HUES6 (cell line): ENCODE data around the gene SLC16A6.
"Not testable (repeated sequence)": the region's sequence is repeated elsewhere in the genome, so short reads cannot be mapped to it uniquely, and the experiment has no call there.

Source experiments
- H3K27ac ChIP-seq: 2 replicates; pipeline ENCODE4 v1.7.0; 2013; ENCODE audit warnings: low read depth, mild to moderate bottlenecking, low read length, inconsistent platforms
- H3K27me3 ChIP-seq: 2 replicates; pipeline ENCODE4 v1.6.1; 2013; ENCODE audit warnings: low read length; ENCODE audit not compliant: control insufficient read depth, insufficient read depth
- H3K36me3 ChIP-seq: 2 replicates; pipeline ENCODE4 v1.6.1; 2013; ENCODE audit warnings: low read length; ENCODE audit not compliant: control insufficient read depth, insufficient read depth
- H3K4me1 ChIP-seq: 2 replicates; pipeline ENCODE4 v1.6.1; 2013; ENCODE audit warnings: low read length; ENCODE audit not compliant: control insufficient read depth, insufficient read depth
- H3K4me3 ChIP-seq: 2 replicates; pipeline ENCODE4 v1.5.1; 2013; ENCODE audit warnings: low read depth, low read length
- H3K9ac ChIP-seq: one replicate; pipeline ENCODE4 v1.6.1; 2013; ENCODE audit warnings: mild to moderate bottlenecking, low read length
- H3K9me3 ChIP-seq: 2 replicates; pipeline ENCODE4 v1.6.1; 2013; ENCODE audit warnings: low read depth, low read length; ENCODE audit not compliant: control insufficient read depth, insufficient read depth

Gene SLC16A6

DNA sequence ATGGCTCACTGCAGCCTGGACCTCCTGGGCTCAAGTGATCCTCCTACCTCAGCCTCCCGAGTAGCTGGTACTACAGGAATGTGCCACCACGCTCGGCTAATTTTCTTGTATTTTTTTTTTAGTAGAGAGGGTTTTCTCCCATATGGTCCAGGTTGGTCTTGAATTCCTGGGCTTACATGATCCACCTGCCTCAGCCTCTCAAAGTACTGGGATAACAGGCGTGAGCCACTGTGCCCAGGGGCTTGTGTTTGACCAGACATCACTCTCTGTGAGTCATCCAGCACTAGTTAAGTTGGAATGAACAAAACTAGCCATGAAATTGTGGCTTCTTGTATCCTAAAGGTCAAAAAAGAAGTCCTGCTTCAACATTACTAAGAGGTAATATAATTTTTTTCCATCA lies 59.8 kb downstream of the SLC16A6 start:
- not testable (repeated sequence) for H3K4me3 ChIP-seq, H3K9ac ChIP-seq, H3K27me3 ChIP-seq, H3K9me3 ChIP-seq, H3K27ac ChIP-seq, H3K4me1 ChIP-seq, H3K36me3 ChIP-seq

DNA sequence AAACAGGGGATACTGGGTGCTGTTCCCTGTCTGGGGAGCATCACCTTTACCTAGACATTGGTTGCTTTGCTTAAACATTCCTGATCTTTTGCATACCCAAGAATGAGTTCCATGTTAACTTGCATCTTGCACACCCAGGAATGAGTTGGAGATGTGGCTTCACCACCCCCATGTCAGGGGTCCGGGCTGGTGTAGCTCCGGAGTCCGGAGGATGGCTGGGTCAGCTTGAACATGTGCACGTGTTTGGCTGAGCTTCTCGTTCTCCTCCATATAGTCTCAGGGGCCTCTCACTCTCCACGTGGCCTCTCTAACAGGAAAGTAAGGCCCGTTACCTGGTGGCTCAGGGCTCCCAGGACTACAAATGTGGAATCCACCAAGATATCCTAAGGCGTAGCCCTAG lies 61.3 kb downstream of the SLC16A6 start:
- Histone ChIP-seq H3K9ac (no peak overlapping the region), H3K9me3 (no peaks in the 10 kb centered on the region), H3K36me3 (no peaks in the 10 kb centered on the region; the same call in 1 of the 2 replicates), H3K4me1 (no peaks in the 10 kb centered on the region), H3K27ac (0 out of 2 replicates have a peak overlapping the region, but pooled peaks have one; percentile 2), H3K27me3 (no peaks in the 10 kb centered on the region), H3K4me3 (no peak overlapping the region)

- Histone ChIP-seq H3K27ac (0 out of 2 replicates have a peak overlapping the region, but pooled peaks have one; percentile 2), H3K9me3 (no peaks in the 10 kb centered on the region), H3K4me1 (no peaks in the 10 kb centered on the region), H3K27me3 (no peaks in the 10 kb centered on the region), H3K4me3 (no peak overlapping the region), H3K9ac (no peak overlapping the region), H3K36me3 (no peaks in the 10 kb centered on the region; the same call in 1 of the 2 replicates)
Measured at GRCh38 chr17:68228817-68229570, 61.9 kb downstream of the SLC16A6 start.

DNA sequence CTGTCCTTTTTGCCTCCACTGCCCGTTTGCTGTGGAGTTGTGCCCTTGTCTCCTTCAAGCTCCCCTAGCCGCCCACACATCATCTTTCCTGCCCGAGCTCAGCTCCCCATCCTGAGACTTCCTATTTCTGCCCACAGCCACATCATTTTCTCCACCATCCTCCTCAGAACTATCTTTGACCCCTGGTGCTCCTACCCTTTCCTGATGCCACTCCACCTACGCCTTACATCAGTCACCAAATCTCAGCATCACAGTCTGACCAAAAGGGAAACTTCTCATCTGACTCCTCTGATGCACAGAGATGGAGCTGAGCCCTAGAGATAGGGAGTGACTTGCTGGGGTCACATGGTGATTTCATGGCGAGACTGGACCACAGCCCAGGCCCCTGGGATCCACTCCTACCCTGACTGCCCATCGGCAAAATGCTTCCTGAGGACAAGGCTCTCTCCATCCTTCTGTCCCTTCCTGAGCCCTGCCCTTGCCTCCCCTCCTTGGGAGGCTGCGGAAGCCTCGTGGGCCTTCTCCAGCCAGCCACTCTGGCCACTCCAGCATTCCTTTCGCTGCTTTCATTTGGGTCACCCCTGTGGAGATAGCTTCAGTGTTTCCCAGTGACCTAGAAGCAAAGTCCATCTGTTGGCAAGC lies 62.8 kb downstream of the SLC16A6 start:
- not testable (repeated sequence) for H3K9ac ChIP-seq, H3K4me1 ChIP-seq, H3K27ac ChIP-seq, H3K36me3 ChIP-seq, H3K9me3 ChIP-seq, H3K27me3 ChIP-seq, H3K4me3 ChIP-seq

- H3K9me3 ChIP-seq, H3K4me3 ChIP-seq, H3K9ac ChIP-seq, H3K27ac ChIP-seq, H3K36me3 ChIP-seq, H3K27me3 ChIP-seq, H3K4me1 ChIP-seq: not testable (repeated sequence)
Measured at GRCh38 chr17:68225055-68225454, 65.9 kb downstream of the SLC16A6 start.

- H3K36me3 ChIP-seq, result no peaks in the 10 kb centered on the region; the same call in 1 of the 2 replicates
- H3K27me3 ChIP-seq, result no peaks in the 10 kb centered on the region
- H3K9me3 ChIP-seq, result no peaks in the 10 kb centered on the region
- H3K4me3 ChIP-seq, result no peak overlapping the region
- no peak overlapping the region for H3K27ac ChIP-seq
- no peak overlapping the region for H3K9ac ChIP-seq
- H3K4me1 ChIP-seq, result no peaks in the 10 kb centered on the region
Measured at GRCh38 chr17:68222606-68223005, 68.3 kb downstream of the SLC16A6 start.

DNA sequence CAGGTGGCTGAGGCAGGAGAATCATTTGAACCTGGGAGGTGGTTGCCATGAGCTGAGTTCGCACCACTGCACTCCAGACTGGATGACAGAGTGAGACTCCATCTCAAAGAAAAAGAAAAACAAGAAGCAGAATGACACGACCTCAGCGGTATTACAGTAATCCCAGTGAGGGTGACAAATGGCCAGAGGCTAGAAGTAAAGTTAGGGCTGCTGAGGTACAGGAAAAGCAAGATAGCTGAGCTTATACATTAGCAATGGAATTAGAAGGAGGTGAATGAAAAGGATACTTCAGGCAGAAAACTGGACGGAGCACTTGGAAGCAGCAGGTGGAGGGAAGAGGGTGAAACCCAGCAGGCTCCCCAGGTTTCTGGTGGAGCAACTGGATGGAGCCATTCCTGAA lies 69.1 kb downstream of the SLC16A6 start:
- Histone ChIP-seq H3K27me3 (no peaks in the 10 kb centered on the region), H3K4me1 (no peaks in the 10 kb centered on the region), H3K9me3 (no peaks in the 10 kb centered on the region), H3K4me3 (no peak overlapping the region), H3K36me3 (no peaks in the 10 kb centered on the region), H3K27ac (no peak overlapping the region), H3K9ac (no peak overlapping the region)

DNA sequence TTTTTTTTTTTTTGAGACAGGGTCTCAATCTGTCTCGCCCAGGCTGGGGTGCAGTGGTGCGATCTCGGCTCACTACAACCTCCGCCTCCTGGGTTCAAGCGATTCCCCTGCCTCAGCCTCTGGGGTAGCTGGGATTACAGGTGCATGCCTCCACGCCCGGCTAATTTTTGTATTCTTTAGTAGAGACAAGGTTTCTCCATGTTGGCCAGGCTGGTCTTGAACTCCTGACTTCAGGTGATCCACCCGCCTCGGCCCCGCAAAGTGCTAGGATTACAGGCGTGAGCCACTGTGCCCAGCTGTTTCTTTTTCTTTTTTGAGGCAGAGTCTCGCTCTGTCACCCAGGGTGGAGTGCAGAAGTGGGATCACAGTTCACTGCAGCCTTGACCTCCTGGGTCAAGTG lies 70.1 kb downstream of the SLC16A6 start:
- not testable (repeated sequence) for H3K4me1 ChIP-seq, H3K27ac ChIP-seq, H3K9ac ChIP-seq

GRCh38 chr17:68220186-68220585 lies 70.7 kb downstream of the SLC16A6 start:
- not testable (repeated sequence) for H3K4me1 ChIP-seq, H3K27me3 ChIP-seq, H3K9ac ChIP-seq, H3K36me3 ChIP-seq, H3K4me3 ChIP-seq, H3K27ac ChIP-seq, H3K9me3 ChIP-seq

More for the DNA sequence above, 70.1 kb downstream of the SLC16A6 start:
- H3K36me3 ChIP-seq, H3K27me3 ChIP-seq, H3K9me3 ChIP-seq, H3K4me3 ChIP-seq: not testable (repeated sequence)

GRCh38 chr17:68219429-68219828 lies 71.5 kb downstream of the SLC16A6 start:
- H3K27me3 ChIP-seq, H3K9me3 ChIP-seq, H3K9ac ChIP-seq, H3K4me3 ChIP-seq, H3K36me3 ChIP-seq, H3K27ac ChIP-seq, H3K4me1 ChIP-seq: not testable (repeated sequence)
